B cell (primary cell): ENCODE results near the gene FMNL3. TPM values are rescaled to one million over a fixed set of nuclear protein-coding genes. Genes with fewer than 3 reads are reported as not detected.
A peak's percentile ranks its signal among the peaks of the same experiment; 100 is the strongest.

Source experiments
- ATAC-seq: fragments of 200-7000 bp; cut with Tn5 transposase; one replicate; pipeline ENCODE4 v1.10.0; 2021; ENCODE audit warnings: low read depth, mild to moderate bottlenecking, moderate number of reproducible peaks, moderate library complexity
- CTCF ChIA-PET: fragments of 350-600 bp; sonication (Branson Sonifier 250); formaldehyde crosslinking; loops from one replicate; lab custom pipeline; 2021; ENCODE audit warnings: antibody characterized with exemption, inconsistent platforms; lab: Charles Lee
- POLR2A ChIA-PET: fragments of 350-600 bp; sonication (Branson Sonifier 250); formaldehyde crosslinking; loops from one replicate; lab custom pipeline; 2021; ENCODE audit warnings: antibody characterized with exemption; lab: Charles Lee
- DNase-seq: peaks from one replicate; pipeline ENCODE4 v3.0.0; 2013
- H2AFZ ChIP-seq: 2 replicates; pipeline ENCODE4 v1.6.1; 2012; ENCODE audit warnings: mild to moderate bottlenecking, low read depth, low read length; ENCODE audit not compliant: insufficient read depth, poor library complexity, severe bottlenecking
- H3K27ac ChIP-seq, 2 donors: 1 replicate in 1 of 2; 2 replicates in 1 of 2; pipeline ENCODE4 v1.5.1; 2012 to 2013; ENCODE audit warnings: low read length in 2 of 2, mild to moderate bottlenecking in 2 of 2, moderate library complexity in 1 of 2
- H3K27me3 ChIP-seq, 4 experiments: fragments of 200-600 bp in 1 of 4; sonication (generic) in 1 of 4; replicated peaks in 1 of 4; 1 replicate in 2 of 4; 2 replicates in 2 of 4; pipeline versions ENCODE4 v1.6.1 to v1.7.0; 2013 to 2016; ENCODE audit warnings: low read length in 3 of 4, mild to moderate bottlenecking in 2 of 4, mixed read lengths in 1 of 4, moderate library complexity in 1 of 4; ENCODE audit not compliant: insufficient read depth in 4 of 4, control insufficient read depth in 3 of 4; ENCODE audit errors: control extremely low read depth in 1 of 4
- H3K36me3 ChIP-seq, 2 experiments: replicated peaks in 1 of 2; 1 replicate in 1 of 2; 2 replicates in 1 of 2; pipeline versions ENCODE4 v1.6.1 to v1.7.1; 2013; ENCODE audit warnings: low read length in 1 of 2; ENCODE audit not compliant: insufficient read depth in 2 of 2, control insufficient read depth in 1 of 2; ENCODE audit errors: control extremely low read depth in 1 of 2, extremely low read depth in 1 of 2
- H3K4me1 ChIP-seq, 2 donors: fragments of 200-600 bp in 1 of 2; sonication (generic) in 1 of 2; 1 replicate in 1 of 2; 2 replicates in 1 of 2; pipeline versions ENCODE4 v1.5.1 to v1.6.1; 2013 to 2017; ENCODE audit warnings: low read length in 2 of 2; ENCODE audit not compliant: control insufficient read depth in 2 of 2, insufficient read depth in 2 of 2
- H3K4me2 ChIP-seq: replicated peaks from 2 replicates; pipeline ENCODE3; 2012; ENCODE audit warnings: mild to moderate bottlenecking, low read depth, low read length; ENCODE audit not compliant: poor library complexity, severe bottlenecking
- H3K4me3 ChIP-seq, 5 experiments: fragments of 200-600 bp in 1 of 5; sonication (generic) in 1 of 5; 1 replicate in 3 of 5; 2 replicates in 2 of 5; pipeline versions ENCODE4 v1.5.1 to v1.7.0; 2011 to 2016; ENCODE audit warnings: low read length in 4 of 5, mild to moderate bottlenecking in 4 of 5, low read depth in 2 of 5, control low read depth in 1 of 5, moderate library complexity in 1 of 5; ENCODE audit not compliant: insufficient read depth in 1 of 5; ENCODE audit errors: control extremely low read depth in 1 of 5, extremely low read depth in 1 of 5
- H3K79me2 ChIP-seq: fragments of 200-600 bp; sonication (generic); one replicate; pipeline ENCODE4 v1.6.0; 2016; ENCODE audit warnings: low read length; ENCODE audit not compliant: control insufficient read depth, insufficient read depth
- H3K9ac ChIP-seq: fragments of 200-600 bp; sonication (generic); 2 replicates; pipeline ENCODE4 v1.6.1; 2017; ENCODE audit warnings: mild to moderate bottlenecking, low read length, moderate library complexity
- H3K9me3 ChIP-seq, 3 donors: one replicate each; pipeline versions ENCODE4 v1.6.1 to v1.7.1; 2013; ENCODE audit warnings: low read length in 2 of 3; ENCODE audit not compliant: control insufficient read depth in 2 of 3, insufficient read depth in 1 of 3; ENCODE audit errors: control extremely low read depth in 1 of 3
- H4K20me1 ChIP-seq: 2 replicates; pipeline ENCODE4 v1.6.0; 2012; ENCODE audit warnings: mild to moderate bottlenecking, low read length; ENCODE audit not compliant: insufficient read depth, control insufficient read depth, poor library complexity, severe bottlenecking
- H3K27ac Mint-ChIP-seq: one replicate; pipeline ENCODE4 v1.8.0; 2021; ENCODE audit warnings: mixed read lengths
- H3K27me3 Mint-ChIP-seq: one replicate; pipeline ENCODE4 v1.8.0; 2021; ENCODE audit warnings: mixed read lengths
- H3K4me1 Mint-ChIP-seq: one replicate; pipeline ENCODE4 v1.8.0; 2021; ENCODE audit warnings: mixed read lengths
- H3K4me3 Mint-ChIP-seq: one replicate; pipeline ENCODE4 v1.8.0; 2021; ENCODE audit warnings: mixed read lengths
- H3K9me3 Mint-ChIP-seq: one replicate; pipeline ENCODE4 v1.8.0; 2022; ENCODE audit warnings: mixed read lengths; ENCODE audit not compliant: insufficient read depth
- CTCF ChIP-seq: fragments of 200-600 bp; IDR thresholded peaks from one replicate; pipeline ENCODE4 v1.8.0; 2022; ENCODE audit warnings: antibody characterized with exemption, mild to moderate bottlenecking
- EZH2 ChIP-seq: IDR thresholded peaks from 2 replicates; pipeline ENCODE4 v1.6.1; 2012; ENCODE audit warnings: borderline replicate concordance, low read depth, mild to moderate bottlenecking, moderate library complexity, low read length; ENCODE audit not compliant: insufficient read depth, poor library complexity, severe bottlenecking
- WGBS: methylation state at CpG from one replicate; pipeline ENCODE4 v1.1.5; 2013; ENCODE audit warnings: missing lambda C conversion rate; ENCODE audit not compliant: insufficient coverage; 5-methylcytosine and 5-hydroxymethylcytosine counted together
- intact Hi-C: fragments of 100-400 bp; cut with micrococcal nuclease; formaldehyde crosslinking; loops from one replicate; pipeline ENCODE4 v1.10.0; 2022
- polyA plus RNA-seq: library from polyadenylated mRNA; depleted of rRNA; stranded (reverse); fragments of >200 nt; gene quantifications from 2 replicates; pipeline ENCODE4 v1.2.3, GENCODE V29; 2012
- total RNA-seq, 2 donors: library from RNA; stranded (reverse); fragments of 120-200 nt in 1 of 2; gene quantifications; 1 replicate in 1 of 2; 2 replicates in 1 of 2; pipeline versions ENCODE4 v1.2.3 to v1.2.4, GENCODE V29; 2013 to 2022

FMNL3 gene
- total and polyA plus RNA-seq, 2 donors (not counting 1 experiment from before 2014, with no cell fraction given) = 19.3 to 69.9 TPM

- TF ChIP-seq CTCF (no peak), EZH2 (no peak)
- Histone ChIP-seq H3K9ac (no peak overlapping the region), H3K4me2 (no peak overlapping the region), H2AFZ (no peak overlapping the region), H3K9me3 (no peaks in the 10 kb centered on the region), H3K79me2 (peaks cover 79% of the 10 kb centered on the region), H4K20me1 (peaks cover 6% of the 10 kb centered on the region), H3K27me3 (no peaks in the 10 kb centered on the region), H3K27ac (no peak overlapping the region), H3K4me1 (peaks cover 44 to 51% of the 10 kb centered on the region in 2 donors), H3K4me3 (no peak overlapping the region), H3K36me3 (peaks cover 3 to 48% of the 10 kb centered on the region in 2 experiments)
- intact Hi-C loops = no loop called here
- Mint-ChIP-seq H3K9me3 (no peaks in the 10 kb centered on the region), H3K27ac (peak overlapping the region; percentile 47), H3K4me1 (peaks cover 56% of the 10 kb centered on the region), H3K4me3 (no peak overlapping the region), H3K27me3 (no peaks in the 10 kb centered on the region)
- ATAC-seq (no peak), DNase-seq (no peak)
- WGBS = no CpG with 5 or more reads among the region's 1 CpG
- CTCF ChIA-PET = interaction anchor here (1.4 to 12.1 kb wide), 4 partner anchors 12 to 181 kb away, joined by 3 to 164 read pairs (median 66); partner anchors contain the start of gene FMNL3
- POLR2A ChIA-PET = interaction anchor here (4.0 kb wide), 1 partner anchor 44 kb away, joined by 10 read pairs; no protein-coding TSS in a partner anchor
These were observed 47.5 kb downstream of the FMNL3 start for GRCh38 chr12:49659753-49660152.

GRCh38 chr12:49658276-49658675 lies 48.9 kb downstream of the FMNL3 start:
- no peaks in the 10 kb centered on the region for H3K27me3 Mint-ChIP-seq
- Histone ChIP-seq H3K27me3 (no peaks in the 10 kb centered on the region), H3K79me2 (peaks cover 68% of the 10 kb centered on the region), H3K27ac (no peak overlapping the region), H3K4me2 (no peak overlapping the region), H3K4me1 (peaks cover 29 to 39% of the 10 kb centered on the region in 2 donors), H3K36me3 (peaks cover 4 to 63% of the 10 kb centered on the region in 2 experiments), H2AFZ (no peak overlapping the region), H3K9ac (no peak overlapping the region), H4K20me1 (peaks cover 6% of the 10 kb centered on the region), H3K9me3 (no peaks in the 10 kb centered on the region), H3K4me3 (no peak overlapping the region)
- H3K4me3 Mint-ChIP-seq = no peak overlapping the region
- DNase-seq (no peak), ATAC-seq (no peak)
- intact Hi-C loops = no loop called here
- CTCF ChIA-PET = interaction anchor here (1.0 to 12.1 kb wide), 3 partner anchors 14 to 119 kb away, joined by 3 to 164 read pairs (median 3); no protein-coding TSS in a partner anchor
- H3K9me3 Mint-ChIP-seq = no peaks in the 10 kb centered on the region
- TF ChIP-seq EZH2 (no peak), CTCF (no peak)
- peaks cover 44% of the 10 kb centered on the region for H3K4me1 Mint-ChIP-seq
- 97% methylated on average over 11 of the region's 13 CpGs for WGBS
- H3K27ac Mint-ChIP-seq = peak overlapping the region; percentile 86
- POLR2A ChIA-PET = interaction anchor here (0.6 kb wide), 1 partner anchor 45 kb away, joined by 3 read pairs; no protein-coding TSS in a partner anchor
